Smooth muscle cell (in vitro differentiated cells): ENCODE measurements around the gene OR2B2. TPM values are rescaled to one million over a fixed set of nuclear protein-coding genes. Genes with fewer than 3 reads are reported as not detected.

ENCODE experiments used
- DNase-seq: peaks from one replicate; lab custom pipeline; 2025; ENCODE audit not compliant: unreplicated experiment; lab: John Stamatoyannopoulos, UW
- H2AFZ ChIP-seq: fragments of 200-600 bp; sonication (generic); 2 replicates; pipeline ENCODE4 v1.6.0; 2016; ENCODE audit warnings: antibody characterized with exemption, low read depth, mild to moderate bottlenecking
- H3F3A ChIP-seq: fragments of 200-600 bp; sonication (generic); 2 replicates; pipeline ENCODE4 v1.6.0; 2017; ENCODE audit warnings: antibody characterized with exemption, low read depth
- H3K27ac ChIP-seq: fragments of 200-600 bp; sonication (generic); 2 replicates; pipeline ENCODE4 v1.5.1; 2016; ENCODE audit warnings: low read depth, mild to moderate bottlenecking
- H3K27me3 ChIP-seq: fragments of 200-600 bp; sonication (generic); 2 replicates; pipeline ENCODE4 v1.6.1; 2016; ENCODE audit warnings: low read depth, mild to moderate bottlenecking
- H3K36me3 ChIP-seq: fragments of 200-600 bp; sonication (generic); 2 replicates; pipeline ENCODE4 v1.5.1; 2016; ENCODE audit warnings: low read depth
- H3K4me1 ChIP-seq: fragments of 200-600 bp; sonication (generic); 2 replicates; pipeline ENCODE4 v1.5.1; 2016; ENCODE audit warnings: low read depth
- H3K4me2 ChIP-seq: fragments of 200-600 bp; sonication (generic); 2 replicates; pipeline ENCODE4 v1.6.0; 2016; ENCODE audit warnings: mild to moderate bottlenecking
- H3K4me3 ChIP-seq: fragments of 200-600 bp; sonication (generic); 2 replicates; pipeline ENCODE4 v1.5.1; 2016; ENCODE audit warnings: mild to moderate bottlenecking
- H3K79me2 ChIP-seq: fragments of 200-600 bp; sonication (generic); 2 replicates; pipeline ENCODE4 v1.6.0; 2016; ENCODE audit warnings: low read depth, mild to moderate bottlenecking
- H3K9ac ChIP-seq: fragments of 200-600 bp; sonication (generic); 2 replicates; pipeline ENCODE4 v1.6.0; 2016; ENCODE audit warnings: low read depth
- H3K9me3 ChIP-seq: fragments of 200-600 bp; sonication (generic); replicated peaks from 2 replicates; pipeline ENCODE4 v1.5.1; 2016; ENCODE audit warnings: low read depth
- H4K20me1 ChIP-seq: fragments of 200-600 bp; sonication (generic); 2 replicates; pipeline ENCODE4 v1.6.0; 2016; ENCODE audit warnings: low read depth
- CTCF ChIP-seq: fragments of 200-600 bp; sonication (generic); IDR thresholded peaks from 2 replicates; pipeline ENCODE4 v1.5.1; 2017; ENCODE audit warnings: borderline replicate concordance, mild to moderate bottlenecking, antibody characterized with exemption; ENCODE audit not compliant: insufficient read depth, poor library complexity, severe bottlenecking
- WGBS: methylation state at CpG from one replicate; pipeline ENCODE4 v1.1.7; 2016; ENCODE audit warnings: low lambda C conversion rate; 5-methylcytosine and 5-hydroxymethylcytosine counted together
- polyA plus RNA-seq: library from polyadenylated mRNA; unstranded; fragments of >200 nt; fragmentation: Nextera tagmentation; extraction: Ambion mirVana; gene quantifications from 2 replicates; pipeline ENCODE4 v1.2.1, GENCODE V29; 2016
- total RNA-seq: library from RNA; depleted of rRNA; stranded (reverse); fragments of >200 nt; gene quantifications from 2 replicates; pipeline ENCODE4 v1.2.3, GENCODE V29; 2014

Gene OR2B2
- total and polyA plus RNA-seq, 2 experiments from 2014 or later = not detected

GRCh38 chr6:27866357-27867050 is 45.7 kb downstream of the OR2B2 start:
- Histone ChIP-seq H3K27ac (no peak overlapping the region), H3K27me3 (no peaks in the 10 kb centered on the region), H3K4me1 (peaks cover 15% of the 10 kb centered on the region), H3K9me3 (no peaks in the 10 kb centered on the region), H2AFZ (peak overlapping the region; percentile 84), H3K9ac (peak overlapping the region; percentile 26), H3K4me3 (peak overlapping the region; percentile 81), H3F3A (peaks cover 8% of the 10 kb centered on the region), H4K20me1 (no peaks in the 10 kb centered on the region), H3K79me2 (no peaks in the 10 kb centered on the region), H3K4me2 (peak overlapping the region; percentile 90), H3K36me3 (no peaks in the 10 kb centered on the region)
- WGBS = 1% methylated on average over 27 of the region's 27 CpGs
- no peak for DNase-seq
- no peak for TF ChIP-seq CTCF

GRCh38 chr6:27865850-27866356 is 46.3 kb downstream of the OR2B2 start:
- Histone ChIP-seq H3K79me2 (no peaks in the 10 kb centered on the region), H3K27ac (no peak overlapping the region), H3K4me2 (peak overlapping the region; percentile 90), H2AFZ (peak overlapping the region; percentile 56), H3K36me3 (no peaks in the 10 kb centered on the region), H3K27me3 (no peaks in the 10 kb centered on the region), H3K9ac (no peak overlapping the region), H3K4me1 (peaks cover 15% of the 10 kb centered on the region), H3K9me3 (no peaks in the 10 kb centered on the region), H3K4me3 (peak overlapping the region; percentile 81), H4K20me1 (no peaks in the 10 kb centered on the region), H3F3A (peaks cover 8% of the 10 kb centered on the region)
- TF ChIP-seq CTCF = no peak
- DNase-seq = no peak
- under 1% methylated on average over 17 of the region's 17 CpGs for WGBS

GRCh38 chr6:27864906-27865849 is 47.0 kb downstream of the OR2B2 start:
- H3K36me3 ChIP-seq = no peaks in the 10 kb centered on the region
- no peak for TF ChIP-seq CTCF
- peaks cover 8% of the 10 kb centered on the region for H3F3A ChIP-seq
- H4K20me1 ChIP-seq = no peaks in the 10 kb centered on the region
- H3K4me3 ChIP-seq = peak overlapping the region; percentile 81
- H3K27ac ChIP-seq = no peak overlapping the region
- peak overlapping the region; percentile 90 for H3K4me2 ChIP-seq
- no peak for DNase-seq
- WGBS = 20% methylated on average over 57 of the region's 58 CpGs
- H3K9me3 ChIP-seq = no peaks in the 10 kb centered on the region
- H3K79me2 ChIP-seq = no peaks in the 10 kb centered on the region
- peak overlapping the region; percentile 56 for H2AFZ ChIP-seq
- H3K9ac ChIP-seq = no peak overlapping the region
- no peaks in the 10 kb centered on the region for H3K27me3 ChIP-seq
- peaks cover 15% of the 10 kb centered on the region for H3K4me1 ChIP-seq
